AG10803 (cell line): ENCODE results near the gene CDK17.

Experiments
- DNase-seq: peaks from one replicate; pipeline ENCODE4 v3.0.0; 2010; ENCODE audit warnings: low read depth
- H3K4me3 ChIP-seq: 2 replicates; pipeline ENCODE4 v1.5.1; 2011; ENCODE audit warnings: mild to moderate bottlenecking, low read length, control low read depth
- CTCF ChIP-seq: conservative IDR thresholded peaks from 2 replicates; pipeline ENCODE4 v1.5.1; 2011; ENCODE audit warnings: mild to moderate bottlenecking, low read length, control low read depth, inconsistent platforms

Gene CDK17

DNA sequence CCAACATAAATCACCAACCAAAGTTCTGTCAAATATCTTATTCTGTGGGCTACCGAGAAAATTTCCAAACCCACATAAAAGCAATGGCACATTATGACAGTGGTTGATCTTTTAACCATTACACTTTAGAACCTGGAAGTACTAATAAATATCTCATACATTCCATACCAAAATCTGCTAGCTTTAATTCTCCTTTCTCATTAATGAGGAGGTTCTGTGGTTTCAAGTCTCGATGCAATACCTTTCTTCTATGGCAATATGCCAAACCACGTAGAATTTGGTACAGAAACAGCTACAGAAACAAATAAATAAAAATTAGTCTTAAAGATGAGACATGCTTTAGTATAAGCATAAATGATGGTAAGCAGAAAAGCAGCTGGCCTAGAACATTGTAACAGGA, 105.4 kb downstream of the CDK17 start:
- TF ChIP-seq CTCF: no peak
- no peak overlapping the region for H3K4me3 ChIP-seq
- DNase-seq: peak; percentile 65

DNA sequence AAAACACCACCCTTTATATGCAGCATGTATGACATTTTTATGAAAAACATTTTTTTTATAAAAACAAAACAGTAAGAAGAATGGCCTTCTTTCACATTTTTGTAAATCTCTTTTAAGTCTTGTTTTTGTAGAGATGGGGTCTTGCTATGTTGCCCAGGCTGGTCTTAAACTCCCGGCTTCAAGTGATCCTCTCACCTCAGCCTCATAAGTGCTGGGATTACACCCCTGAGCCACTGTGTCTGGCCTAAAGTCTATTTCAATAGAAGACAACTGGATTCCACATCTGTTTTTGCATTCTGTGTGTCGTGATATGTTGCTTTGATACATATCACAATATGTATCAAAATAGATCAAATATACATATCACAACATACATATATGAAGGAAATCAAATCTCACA, 107.1 kb downstream of the CDK17 start:
- no peak for TF ChIP-seq CTCF
- no peak overlapping the region for H3K4me3 ChIP-seq
- DNase-seq: no peak

DNA sequence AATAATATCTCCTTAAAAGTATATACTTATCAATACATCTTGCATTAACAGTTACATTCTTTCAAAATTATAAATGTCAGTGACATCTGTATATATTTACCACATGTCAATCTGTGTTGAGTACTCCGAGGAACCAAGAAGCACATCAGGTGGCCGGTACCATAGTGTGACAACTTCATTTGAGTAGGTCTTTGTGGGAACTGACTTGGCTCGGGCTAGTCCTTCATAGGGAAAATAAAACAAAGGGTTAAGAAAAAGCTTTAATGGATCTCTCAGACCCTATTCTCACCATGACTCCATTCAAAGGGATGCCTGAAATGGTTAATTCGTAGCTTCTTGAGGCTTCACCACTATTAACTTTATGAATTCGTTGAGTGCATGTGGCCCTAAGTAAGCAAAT, 111.2 kb downstream of the CDK17 start:
- TF ChIP-seq CTCF: no peak
- H3K4me3 ChIP-seq: no peak overlapping the region
- no peak for DNase-seq

GRCh38 chr12:96285158-96285557, 115.1 kb downstream of the CDK17 start:
- no peak overlapping the region for H3K4me3 ChIP-seq
- TF ChIP-seq CTCF: no peak

GRCh38 chr12:96274331-96274730, 125.9 kb downstream of the CDK17 start:
- DNase-seq: peak; percentile 90
- TF ChIP-seq CTCF: no peak
- H3K4me3 ChIP-seq: no peak overlapping the region

More at GRCh38 chr12:96285158-96285557, 115.1 kb downstream of the CDK17 start:
- DNase-seq: no peak

- DNase-seq: peak; percentile 65
- no peak for TF ChIP-seq CTCF
- no peak overlapping the region for H3K4me3 ChIP-seq
Observed at GRCh38 chr12:96271469-96272199, 128.6 kb downstream of the CDK17 start.

GRCh38 chr12:96266238-96266637, 134.0 kb downstream of the CDK17 start:
- no peak for DNase-seq
- no peak for TF ChIP-seq CTCF
- no peak overlapping the region for H3K4me3 ChIP-seq
